ENCODE results near the gene SPON1. TPM values are rescaled to one million over a fixed set of nuclear protein-coding genes. Genes with fewer than 3 reads are reported as not detected.

The SPON1 gene
- total RNA-seq, 4 donors from 2014 or later = 80.2 to 141 (median 103) TPM

- ATAC-seq (ENCODE audit: low FRiP score) = no peak
- TF ChIP-seq CTCF (IDR thresholded peaks at IDR 0.05) = no peak
Observed at GRCh38 chr11:14224395-14224794, 261.9 kb downstream of the SPON1 start.

DNA sequence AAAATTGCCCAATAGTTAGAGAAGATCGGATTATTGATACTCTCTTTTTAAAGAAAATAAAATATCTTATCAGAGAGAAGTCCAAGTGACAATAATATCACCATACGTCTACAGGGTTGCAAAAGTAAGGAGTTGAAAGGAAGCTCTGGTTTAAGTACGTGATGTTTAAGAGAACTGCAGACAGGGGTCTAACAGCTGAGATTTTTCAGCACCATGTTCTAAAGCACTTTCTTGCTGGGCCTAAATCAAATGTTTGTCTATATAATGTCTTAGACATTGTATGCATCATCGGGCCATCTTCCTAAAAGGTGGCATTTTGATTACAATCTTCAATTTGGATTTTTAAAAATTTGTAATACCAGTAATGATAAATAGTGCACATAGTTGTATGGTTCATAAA, 263.1 kb downstream of the SPON1 start:
- ATAC-seq (ENCODE audit: low FRiP score) (no peak), DNase-seq (ENCODE audit: low spot score) (no peak)
- TF ChIP-seq CTCF (IDR thresholded peaks at IDR 0.05) = no peak

More at GRCh38 chr11:14224395-14224794, 261.9 kb downstream of the SPON1 start:
- no peak for DNase-seq (ENCODE audit: low spot score)

DNA sequence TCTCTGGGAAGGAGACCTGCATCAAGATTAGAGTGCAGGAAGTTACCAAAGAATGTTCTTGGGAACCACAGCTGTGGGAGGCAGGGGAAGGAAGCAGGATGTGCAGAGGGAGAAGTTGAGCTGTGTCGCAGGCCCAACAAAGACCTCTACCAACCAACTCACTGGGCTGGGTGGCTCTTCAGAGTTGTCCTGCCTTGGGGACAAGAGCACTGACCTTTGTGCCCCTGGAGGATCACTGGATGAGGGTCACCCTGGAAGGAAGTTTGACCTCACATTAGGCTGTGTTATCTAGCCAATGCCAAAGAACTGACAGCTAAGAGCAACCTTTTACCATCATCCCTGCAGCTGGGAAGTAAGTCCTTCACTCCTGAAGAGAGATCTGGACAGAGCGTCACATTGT, 265.8 kb downstream of the SPON1 start:
- no peak for ATAC-seq (ENCODE audit: low FRiP score)
- no peak for TF ChIP-seq CTCF (IDR thresholded peaks at IDR 0.05)

DNA sequence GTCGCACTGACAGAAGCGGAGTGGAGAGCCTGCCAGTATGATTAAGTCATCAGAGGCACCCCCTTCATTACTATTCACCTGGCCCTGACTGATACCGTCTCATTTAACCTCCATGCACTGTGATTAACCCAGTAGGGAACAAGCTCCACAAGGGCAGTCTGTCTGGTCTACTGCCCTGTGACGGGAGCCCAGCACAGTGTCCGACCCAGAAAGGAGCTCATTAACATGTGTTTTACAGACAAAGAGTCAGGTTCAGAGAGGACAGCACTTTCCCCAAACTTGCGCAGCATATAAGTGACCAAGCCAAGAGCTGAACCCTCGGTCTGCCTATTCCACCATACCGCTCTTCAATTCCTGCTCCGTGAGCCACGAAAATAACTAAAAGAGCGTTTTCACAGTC, 266.9 kb downstream of the SPON1 start:
- DNase-seq (ENCODE audit: low spot score) = no peak
- no peak for ATAC-seq (ENCODE audit: low FRiP score)
- TF ChIP-seq CTCF (IDR thresholded peaks at IDR 0.05) = no peak

More for the DNA sequence above, 265.8 kb downstream of the SPON1 start:
- DNase-seq (ENCODE audit: low spot score) = no peak

- no peak for TF ChIP-seq CTCF (IDR thresholded peaks at IDR 0.05)
- ATAC-seq (ENCODE audit: low FRiP score) (no peak), DNase-seq (ENCODE audit: low spot score) (no peak)
Observed at GRCh38 chr11:14230407-14230806, 267.9 kb downstream of the SPON1 start.

GRCh38 chr11:14232652-14233051, 270.1 kb downstream of the SPON1 start:
- DNase-seq (ENCODE audit: low spot score) (no peak), ATAC-seq (ENCODE audit: low FRiP score) (no peak)
- no peak for TF ChIP-seq CTCF (IDR thresholded peaks at IDR 0.05)

DNA sequence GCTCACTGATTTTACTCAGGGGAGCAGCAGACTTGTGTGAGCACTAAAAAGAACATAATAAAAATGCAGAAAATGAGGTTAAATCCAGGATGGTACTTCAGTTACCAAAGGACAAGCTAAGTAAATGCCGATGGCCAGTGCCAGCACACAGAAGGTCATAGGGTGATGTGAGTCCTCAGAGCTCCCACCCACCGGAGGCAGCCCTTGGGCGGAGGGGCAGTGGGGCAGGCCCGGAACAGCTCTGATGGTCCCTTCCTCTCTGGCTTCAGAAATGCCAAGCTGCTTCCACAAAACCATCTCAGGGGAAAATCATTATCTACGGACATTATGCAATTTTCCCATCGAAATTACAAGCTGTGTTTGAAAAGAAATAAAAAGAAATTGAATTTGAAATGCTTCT, 271.9 kb downstream of the SPON1 start:
- ATAC-seq (ENCODE audit: low FRiP score) (no peak), DNase-seq (ENCODE audit: low spot score) (no peak)
- no peak for TF ChIP-seq CTCF (IDR thresholded peaks at IDR 0.05)
